Gastroesophageal sphincter (tissue), 4 donors: ENCODE data around the gene GFRA3. TPM values are rescaled to one million over a fixed set of nuclear protein-coding genes. Genes with fewer than 3 reads are reported as not detected.

Experiments
- ATAC-seq: fragments of 150-250 bp; one replicate; pipeline ENCODE4 v1.9.1; 2016; ENCODE audit warnings: mild to moderate bottlenecking, moderate library complexity
- H3K27ac ChIP-seq, 4 donors: fragments of 200-600 bp; sonication (generic) in 3 of 4; 1 replicate in 3 of 4; 2 replicates in 1 of 4; pipeline ENCODE4 v1.5.1; 2016 to 2019
- H3K27me3 ChIP-seq: fragments of 200-600 bp; sonication (generic); one replicate; pipeline ENCODE4 v1.5.1; 2019
- H3K36me3 ChIP-seq, 2 donors: fragments of 200-600 bp; sonication (generic); one replicate each; pipeline ENCODE4 v1.5.1; 2019; ENCODE audit warnings: control low read depth in 1 of 2
- H3K4me1 ChIP-seq, 3 donors: fragments of 200-600 bp; sonication (generic); 1 replicate in 2 of 3; 2 replicates in 1 of 3; pipeline ENCODE4 v1.5.1; 2016 to 2019; ENCODE audit warnings: control low read depth in 2 of 3
- H3K4me3 ChIP-seq, 2 donors: fragments of 200-600 bp; sonication (generic); one replicate each; pipeline ENCODE4 v1.5.1; 2019; ENCODE audit warnings: mild to moderate bottlenecking in 1 of 2, moderate library complexity in 1 of 2
- H3K9me3 ChIP-seq, 3 donors: fragments of 200-600 bp; sonication (generic); one replicate each; pipeline ENCODE4 v1.5.1; 2017 to 2019; ENCODE audit warnings: control low read depth in 2 of 3
- EP300 ChIP-seq: sonication (generic); formaldehyde crosslinking; IDR thresholded peaks from one replicate; pipeline ENCODE4 v1.6.1; 2017; ENCODE audit warnings: antibody characterized with exemption, mild to moderate bottlenecking
- POLR2A ChIP-seq, 2 donors: fragments of 450-650 bp; IDR thresholded peaks; one replicate each; pipeline ENCODE4 v1.6.1; 2017; ENCODE audit warnings: antibody characterized with exemption in 2 of 2, mild to moderate bottlenecking in 2 of 2, moderate library complexity in 1 of 2
- POLR2AphosphoS5 ChIP-seq: sonication (generic); formaldehyde crosslinking; IDR thresholded peaks from one replicate; pipeline ENCODE4 v1.6.1; 2017; ENCODE audit warnings: antibody characterized with exemption
- WGBS, 2 donors: methylation state at CpG; one replicate each; pipeline ENCODE4 v1.1.5; 2018; ENCODE audit warnings: low coverage in 1 of 2; 5-methylcytosine and 5-hydroxymethylcytosine counted together
- total RNA-seq, 4 donors: library from RNA; depleted of rRNA; stranded (reverse); fragments of >200 nt; gene quantifications; one replicate each; pipeline ENCODE4 v1.1.0, GENCODE V29; 2016
- TF ChIP-seq, protein P1 (sequence below), 4 experiments: fragments of 200-600 bp in 2 of 4; fragments of 450-650 bp in 2 of 4; sonication (generic) in 1 of 4; IDR thresholded peaks; one replicate each; pipeline ENCODE4 v1.5.1; 2017 to 2019; ENCODE audit warnings: antibody characterized with exemption in 4 of 4, mild to moderate bottlenecking in 2 of 4, moderate library complexity in 2 of 4

The GFRA3 gene
- total RNA-seq, 4 donors from 2014 or later: 0.40 to 6.4 (median 1.7) TPM

- Histone ChIP-seq H3K27me3 (no peaks in the 10 kb centered on the region), H3K27ac (peak overlapping the region; percentile 32 to 86 (median 83)), H3K9me3 (no peaks in the 10 kb centered on the region), H3K4me3 (peak overlapping the region; percentile 96 to 97), H3K36me3 (peaks cover 0 to 25% of the 10 kb centered on the region in 2 donors), H3K4me1 (peaks cover 0 to 44% (median 12%) of the 10 kb centered on the region in 3 donors)
- WGBS, 2 donors: 0% methylated on average over 1 of the region's 8 CpGs; no CpG with 5 or more reads in 1 of the 2 donors
- peak; percentile 35 for ATAC-seq
- no peak for TF ChIP-seq POLR2A (IDR thresholded peaks at IDR 0.05)
- TF ChIP-seq EP300: no peak
- TF ChIP-seq, protein P1, sequence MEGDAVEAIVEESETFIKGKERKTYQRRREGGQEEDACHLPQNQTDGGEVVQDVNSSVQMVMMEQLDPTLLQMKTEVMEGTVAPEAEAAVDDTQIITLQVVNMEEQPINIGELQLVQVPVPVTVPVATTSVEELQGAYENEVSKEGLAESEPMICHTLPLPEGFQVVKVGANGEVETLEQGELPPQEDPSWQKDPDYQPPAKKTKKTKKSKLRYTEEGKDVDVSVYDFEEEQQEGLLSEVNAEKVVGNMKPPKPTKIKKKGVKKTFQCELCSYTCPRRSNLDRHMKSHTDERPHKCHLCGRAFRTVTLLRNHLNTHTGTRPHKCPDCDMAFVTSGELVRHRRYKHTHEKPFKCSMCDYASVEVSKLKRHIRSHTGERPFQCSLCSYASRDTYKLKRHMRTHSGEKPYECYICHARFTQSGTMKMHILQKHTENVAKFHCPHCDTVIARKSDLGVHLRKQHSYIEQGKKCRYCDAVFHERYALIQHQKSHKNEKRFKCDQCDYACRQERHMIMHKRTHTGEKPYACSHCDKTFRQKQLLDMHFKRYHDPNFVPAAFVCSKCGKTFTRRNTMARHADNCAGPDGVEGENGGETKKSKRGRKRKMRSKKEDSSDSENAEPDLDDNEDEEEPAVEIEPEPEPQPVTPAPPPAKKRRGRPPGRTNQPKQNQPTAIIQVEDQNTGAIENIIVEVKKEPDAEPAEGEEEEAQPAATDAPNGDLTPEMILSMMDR (IDR thresholded peaks at IDR 0.05): no peak
- TF ChIP-seq POLR2AphosphoS5: no peak
These were observed 61.6 kb downstream of the GFRA3 start for GRCh38 chr5:138212828-138213160.

- Histone ChIP-seq H3K4me3 (no peak overlapping the region), H3K9me3 (no peaks in the 10 kb centered on the region), H3K27ac (no peak overlapping the region), H3K27me3 (no peaks in the 10 kb centered on the region), H3K36me3 (peaks cover 0 to 41% of the 10 kb centered on the region in 2 donors), H3K4me1 (peaks cover 0 to 44% (median 12%) of the 10 kb centered on the region in 3 donors)
- 89% methylated on average over 3 of the region's 3 CpGs for WGBS, 2 donors
- TF ChIP-seq POLR2A (IDR thresholded peaks at IDR 0.05) (no peak), EP300 (no peak), POLR2AphosphoS5 (no peak)
- TF ChIP-seq, protein P1 (IDR thresholded peaks at IDR 0.05): no peak
- ATAC-seq: no peak
These were observed 63.4 kb downstream of the GFRA3 start for GRCh38 chr5:138210985-138211384.

Other genes starting within 250 kb of the GFRA3 start
- gene FAM13B, start 241.5 kb downstream of the GFRA3 start, total RNA-seq: 100 to 1,000 TPM in 1 of 4 donors, 10 to 100 TPM in 3; 44.1 to 102 (median 76.6) TPM
- gene WNT8A, start 190.6 kb downstream of the GFRA3 start, total RNA-seq: not detected
- 10 to 100 TPM in 1 of 4 donors, 1 to 10 TPM in 3; 1.2 to 10.6 (median 2.8) TPM for gene NME5, start 135.2 kb downstream of the GFRA3 start, total RNA-seq
- 10 to 100 TPM; 33.7 to 50.9 (median 38.9) TPM for gene BRD8, start 96.0 kb downstream of the GFRA3 start, total RNA-seq
- 1 to 10 TPM in 1 of 4 donors, under 1 TPM in 1, not detected in 2; 0.12 to 2.0 TPM for gene KIF20A, start 95.5 kb downstream of the GFRA3 start, total RNA-seq
- 10 to 100 TPM; 19.3 to 22.3 (median 19.8) TPM for gene CDC23, start 61.3 kb downstream of the GFRA3 start, total RNA-seq
- under 1 TPM in 1 of 4 donors, not detected in 3; 0.45 TPM for gene CDC25C, start 57.2 kb upstream of the GFRA3 start, total RNA-seq
- 10 to 100 TPM; 26.3 to 30.5 (median 29.8) TPM for gene FAM53C, start 63.6 kb upstream of the GFRA3 start, total RNA-seq
- gene KDM3B, start 78.1 kb upstream of the GFRA3 start, total RNA-seq: 10 to 100 TPM; 63.4 to 94.0 (median 77.8) TPM
- 10 to 100 TPM; 16.7 to 45.8 (median 26.3) TPM for gene REEP2, start 164.4 kb upstream of the GFRA3 start, total RNA-seq
- 10 to 100 TPM; 12.0 to 37.3 (median 15.6) TPM for gene EGR1, start 190.9 kb upstream of the GFRA3 start, total RNA-seq